Activated naive CD4-positive, alpha-beta T cell treated with anti-CD3 and anti-CD28 coated beads, Interleukin-2, amount 50 U/mL, for 24 hours (primary cell): ENCODE measurements around the gene GGNBP2.

Experiments used
- H3K27ac Mint-ChIP-seq: one replicate; pipeline ENCODE4 v1.8.0; 2021; ENCODE audit warnings: mild to moderate bottlenecking, mixed read lengths
- H3K27me3 Mint-ChIP-seq: one replicate; pipeline ENCODE4 v1.8.0; 2021; ENCODE audit warnings: mixed read lengths
- H3K36me3 Mint-ChIP-seq: one replicate; pipeline ENCODE4 v1.8.0; 2021; ENCODE audit warnings: mixed read lengths
- H3K4me1 Mint-ChIP-seq: one replicate; pipeline ENCODE4 v1.8.0; 2021; ENCODE audit warnings: mixed read lengths
- H3K4me3 Mint-ChIP-seq: one replicate; pipeline ENCODE4 v1.8.0; 2021; ENCODE audit warnings: mild to moderate bottlenecking, mixed read lengths
- H3K9me3 Mint-ChIP-seq: one replicate; pipeline ENCODE4 v1.8.0; 2021; ENCODE audit warnings: mixed read lengths

GGNBP2 gene, protein sequence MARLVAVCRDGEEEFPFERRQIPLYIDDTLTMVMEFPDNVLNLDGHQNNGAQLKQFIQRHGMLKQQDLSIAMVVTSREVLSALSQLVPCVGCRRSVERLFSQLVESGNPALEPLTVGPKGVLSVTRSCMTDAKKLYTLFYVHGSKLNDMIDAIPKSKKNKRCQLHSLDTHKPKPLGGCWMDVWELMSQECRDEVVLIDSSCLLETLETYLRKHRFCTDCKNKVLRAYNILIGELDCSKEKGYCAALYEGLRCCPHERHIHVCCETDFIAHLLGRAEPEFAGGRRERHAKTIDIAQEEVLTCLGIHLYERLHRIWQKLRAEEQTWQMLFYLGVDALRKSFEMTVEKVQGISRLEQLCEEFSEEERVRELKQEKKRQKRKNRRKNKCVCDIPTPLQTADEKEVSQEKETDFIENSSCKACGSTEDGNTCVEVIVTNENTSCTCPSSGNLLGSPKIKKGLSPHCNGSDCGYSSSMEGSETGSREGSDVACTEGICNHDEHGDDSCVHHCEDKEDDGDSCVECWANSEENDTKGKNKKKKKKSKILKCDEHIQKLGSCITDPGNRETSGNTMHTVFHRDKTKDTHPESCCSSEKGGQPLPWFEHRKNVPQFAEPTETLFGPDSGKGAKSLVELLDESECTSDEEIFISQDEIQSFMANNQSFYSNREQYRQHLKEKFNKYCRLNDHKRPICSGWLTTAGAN

DNA sequence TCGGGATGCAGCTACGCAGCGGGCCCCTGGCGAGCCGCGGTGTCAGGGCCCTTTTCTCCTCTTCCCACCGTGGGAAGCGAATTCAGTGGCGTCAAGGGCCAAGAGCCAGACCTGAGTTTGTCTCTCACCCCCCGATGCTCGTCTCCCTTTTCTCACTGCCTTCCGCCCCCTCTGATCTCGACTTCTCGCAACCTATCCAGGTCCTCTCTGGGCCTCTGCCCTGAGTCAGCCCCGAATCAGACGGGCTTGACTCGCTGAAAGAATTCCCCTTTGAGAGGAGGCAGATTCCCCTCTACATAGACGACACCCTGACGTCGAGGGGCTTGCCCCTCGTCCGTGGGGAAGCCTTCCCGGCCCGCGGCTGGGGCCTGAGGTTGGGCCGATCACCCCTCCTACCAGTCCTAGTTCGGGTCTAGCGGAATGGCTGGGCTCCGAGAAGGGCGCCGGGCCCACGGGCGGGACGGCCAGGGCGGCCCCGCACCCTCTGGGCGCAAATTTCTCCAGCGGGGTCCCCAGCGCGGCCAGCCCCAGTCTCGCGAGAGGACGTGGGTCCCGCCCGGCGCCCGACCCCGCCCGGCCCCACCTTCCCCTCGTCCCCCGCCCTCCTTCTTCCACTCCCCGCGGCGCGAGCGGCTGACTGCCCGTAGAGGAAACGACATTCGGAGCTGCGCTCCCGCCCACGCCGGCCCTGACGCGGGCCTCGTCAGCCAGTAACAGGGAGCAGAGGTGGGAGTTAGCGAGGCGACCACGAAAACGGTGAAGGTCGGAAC is at the start of gene GGNBP2:
GGNBP2 (plus strand) TSS at position 613 of the 770 bp plus-strand sequence. CDS start 806 bp downstream, outside the sequence.
- Mint-ChIP-seq H3K9me3 (no peaks in the 10 kb centered on the region), H3K27me3 (no peaks in the 10 kb centered on the region), H3K27ac (peak within 1 kb of the TSS; percentile 98), H3K36me3 (peaks cover 3% of the 10 kb centered on the region), H3K4me1 (peaks cover 26% of the 10 kb centered on the region), H3K4me3 (peak within 1 kb of the TSS; percentile 93)

DNA sequence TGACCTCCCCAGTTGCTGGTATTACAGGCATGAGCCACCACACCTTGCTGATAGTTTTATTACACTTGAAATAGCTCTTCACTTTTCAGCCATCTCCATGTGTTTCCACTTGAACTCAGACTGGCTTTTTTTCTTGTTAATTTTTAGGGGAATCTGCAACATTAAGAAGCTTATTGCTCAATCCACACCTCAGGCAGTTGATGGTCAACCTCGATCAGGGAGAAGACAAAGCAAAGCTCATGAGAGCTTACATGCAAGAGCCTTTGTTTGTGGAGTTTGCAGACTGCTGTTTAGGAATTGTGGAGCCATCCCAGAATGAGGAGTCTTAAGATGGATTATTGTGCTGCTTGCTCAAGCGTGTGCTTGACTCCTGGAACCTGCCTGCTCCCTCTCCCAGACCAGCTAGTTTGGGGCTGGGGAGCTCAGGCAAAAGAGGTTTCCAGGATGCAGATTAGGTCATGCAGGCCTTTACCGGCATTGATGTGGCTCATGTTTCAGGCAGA is 49.6 kb upstream of the GGNBP2 start:
- Mint-ChIP-seq H3K4me1 (peaks cover 29% of the 10 kb centered on the region), H3K27ac (no peak overlapping the region), H3K27me3 (no peaks in the 10 kb centered on the region), H3K36me3 (peaks cover 11% of the 10 kb centered on the region), H3K9me3 (no peaks in the 10 kb centered on the region), H3K4me3 (no peak overlapping the region)

DNA sequence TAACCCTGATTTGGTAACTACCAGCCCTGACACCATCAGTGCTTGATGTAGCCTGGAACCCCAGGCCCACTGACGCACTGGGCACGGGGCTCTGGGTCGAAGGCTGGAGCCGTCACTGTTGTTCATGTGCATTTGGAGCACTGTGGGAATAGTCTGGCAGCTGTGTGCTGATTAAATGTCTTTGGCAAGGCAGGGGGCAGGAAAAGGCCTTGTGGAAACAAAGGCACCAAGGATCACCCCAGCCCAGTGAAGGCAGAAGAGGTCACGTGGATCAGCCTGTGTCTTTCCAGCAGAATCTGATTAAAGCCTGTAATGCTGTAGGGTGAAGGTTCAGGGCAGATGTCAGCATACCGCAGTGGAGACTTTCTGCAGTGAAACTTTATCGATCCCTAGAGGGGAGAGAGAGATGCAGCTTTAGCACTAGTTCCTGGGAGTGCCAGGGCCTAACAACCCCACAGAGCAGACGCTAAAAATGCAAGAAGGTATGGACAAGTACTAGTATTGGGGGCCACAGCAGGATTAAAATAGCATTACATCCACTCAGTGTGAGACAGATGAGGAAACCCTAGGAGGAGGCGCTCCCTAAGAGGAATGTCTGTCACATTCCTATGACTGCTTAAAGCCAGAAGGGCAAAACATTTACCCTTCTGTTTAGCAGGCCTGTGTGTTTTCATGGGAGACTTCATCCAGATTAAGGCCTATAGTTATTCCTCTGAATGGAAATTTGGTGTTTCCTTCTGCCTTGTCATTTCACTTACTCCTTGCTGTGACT is 48.5 kb upstream of the GGNBP2 start:
- peaks cover 22% of the 10 kb centered on the region for H3K4me1 Mint-ChIP-seq
- H3K4me3 Mint-ChIP-seq: no peak overlapping the region
- H3K27ac Mint-ChIP-seq: no peak overlapping the region
- peaks cover 8% of the 10 kb centered on the region for H3K36me3 Mint-ChIP-seq
- no peaks in the 10 kb centered on the region for H3K27me3 Mint-ChIP-seq
- no peaks in the 10 kb centered on the region for H3K9me3 Mint-ChIP-seq

DNA sequence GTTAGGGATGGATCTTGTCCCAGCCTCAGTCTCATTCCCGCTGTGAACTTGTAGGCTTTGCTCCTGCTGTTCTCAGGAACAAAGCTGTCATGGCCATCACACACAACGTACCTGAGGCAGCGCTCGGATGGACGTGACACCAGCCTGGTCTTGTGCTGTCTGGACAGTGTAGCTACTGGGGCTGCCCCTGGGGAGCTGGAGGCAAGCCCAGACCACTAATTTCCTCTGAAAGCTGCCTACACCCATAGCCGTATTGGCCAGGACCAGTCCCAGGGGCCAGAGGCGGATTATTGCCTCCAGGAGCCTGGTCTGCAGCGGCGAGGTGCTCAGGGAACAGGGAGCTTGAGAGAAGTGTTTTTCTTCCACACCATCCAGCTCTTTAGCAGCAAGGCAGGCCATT is 46.6 kb upstream of the GGNBP2 start:
- peaks cover 9% of the 10 kb centered on the region for H3K4me1 Mint-ChIP-seq
- H3K36me3 Mint-ChIP-seq: peaks cover 11% of the 10 kb centered on the region
- no peak overlapping the region for H3K4me3 Mint-ChIP-seq
- H3K27ac Mint-ChIP-seq: no peak overlapping the region
- H3K27me3 Mint-ChIP-seq: no peaks in the 10 kb centered on the region
- H3K9me3 Mint-ChIP-seq: no peaks in the 10 kb centered on the region

DNA sequence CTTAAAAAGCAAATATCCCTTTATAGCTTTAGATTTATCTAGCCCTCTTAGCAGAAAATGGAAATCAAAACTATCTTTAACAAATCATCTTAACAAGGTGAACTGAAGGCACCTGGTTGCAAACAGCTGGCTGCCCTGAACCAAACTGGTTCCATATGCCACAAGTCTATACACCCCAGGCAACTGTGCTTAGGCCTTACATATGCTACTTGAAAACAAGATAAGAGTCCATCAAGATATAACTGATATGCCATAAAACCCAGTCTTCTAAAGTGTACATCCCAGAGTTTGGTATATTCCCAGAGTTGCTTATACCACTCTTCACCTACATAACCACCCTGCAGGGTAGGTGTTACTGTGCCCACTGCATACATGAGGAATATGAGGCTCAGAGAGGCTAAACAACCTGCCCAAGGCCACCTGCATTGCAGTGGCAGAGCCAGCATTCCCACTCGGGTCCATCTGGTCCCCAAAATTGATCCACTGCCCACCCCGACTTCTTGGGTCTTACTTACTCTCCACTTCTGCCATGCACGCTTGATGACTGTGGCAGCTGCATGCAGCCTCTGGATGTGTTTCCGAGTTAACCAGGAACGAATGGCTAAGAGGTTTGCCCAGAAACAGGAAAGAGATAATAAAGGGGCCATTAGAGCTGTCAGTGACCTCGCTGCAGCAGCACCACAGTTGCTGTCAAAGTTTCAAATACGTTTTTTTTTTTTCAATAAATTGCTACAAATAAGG is 46.0 kb upstream of the GGNBP2 start:
- H3K4me3 Mint-ChIP-seq: no peak overlapping the region
- H3K4me1 Mint-ChIP-seq: peaks cover 9% of the 10 kb centered on the region
- no peaks in the 10 kb centered on the region for H3K9me3 Mint-ChIP-seq
- H3K36me3 Mint-ChIP-seq: peaks cover 14% of the 10 kb centered on the region
- no peak overlapping the region for H3K27ac Mint-ChIP-seq
- H3K27me3 Mint-ChIP-seq: no peaks in the 10 kb centered on the region

DNA sequence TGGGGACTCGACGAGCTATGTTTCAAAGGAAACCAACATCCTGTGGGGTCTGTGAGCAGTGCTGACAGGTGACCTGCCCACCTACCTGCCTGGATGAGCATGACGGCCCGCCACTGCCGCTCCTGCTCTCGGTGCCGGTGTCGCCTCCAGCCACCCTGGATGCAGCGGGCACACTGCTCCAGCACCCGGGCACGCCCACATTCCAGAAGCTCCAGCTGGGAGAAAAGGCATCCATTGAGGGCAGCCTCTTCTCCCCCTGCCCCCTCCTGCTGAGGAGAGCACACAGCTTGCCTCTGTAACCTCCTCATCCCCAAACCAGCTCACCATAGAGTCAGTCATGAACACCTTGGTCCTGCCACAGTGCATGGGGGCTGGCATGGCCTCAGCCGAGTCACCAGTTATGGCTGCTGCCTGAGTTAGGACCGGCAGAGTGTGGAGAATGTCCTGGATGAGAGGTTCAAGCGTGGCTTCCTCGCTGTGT is 43.9 kb upstream of the GGNBP2 start:
- H3K4me3 Mint-ChIP-seq: no peak overlapping the region
- H3K4me1 Mint-ChIP-seq: peaks cover 5% of the 10 kb centered on the region
- H3K27me3 Mint-ChIP-seq: no peaks in the 10 kb centered on the region
- H3K9me3 Mint-ChIP-seq: no peaks in the 10 kb centered on the region
- H3K36me3 Mint-ChIP-seq: peaks cover 12% of the 10 kb centered on the region
- H3K27ac Mint-ChIP-seq: no peak overlapping the region

DNA sequence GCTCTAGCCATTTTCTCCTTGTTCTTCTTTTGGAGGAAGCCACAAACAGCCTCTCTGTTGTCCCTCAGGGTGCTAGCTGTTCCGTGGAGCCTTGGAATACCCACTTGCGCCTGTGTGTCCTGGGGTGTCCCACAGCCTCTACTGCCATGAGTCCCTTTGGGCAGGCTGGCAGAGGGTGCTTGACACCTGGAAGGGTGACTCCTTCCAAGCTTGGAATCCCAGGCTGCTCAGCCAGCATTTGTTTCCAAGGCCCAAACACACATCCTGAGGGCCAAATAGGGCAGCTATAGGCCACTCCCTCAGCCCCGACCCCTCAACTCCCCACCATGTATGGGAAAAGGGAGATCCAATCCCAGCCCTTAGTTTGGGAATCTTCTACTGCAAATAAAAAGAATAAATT is 43.4 kb upstream of the GGNBP2 start:
- H3K9me3 Mint-ChIP-seq: no peaks in the 10 kb centered on the region
- peaks cover 5% of the 10 kb centered on the region for H3K4me1 Mint-ChIP-seq
- H3K36me3 Mint-ChIP-seq: peaks cover 13% of the 10 kb centered on the region
- H3K4me3 Mint-ChIP-seq: no peak overlapping the region
- no peak overlapping the region for H3K27ac Mint-ChIP-seq
- H3K27me3 Mint-ChIP-seq: no peaks in the 10 kb centered on the region

DNA sequence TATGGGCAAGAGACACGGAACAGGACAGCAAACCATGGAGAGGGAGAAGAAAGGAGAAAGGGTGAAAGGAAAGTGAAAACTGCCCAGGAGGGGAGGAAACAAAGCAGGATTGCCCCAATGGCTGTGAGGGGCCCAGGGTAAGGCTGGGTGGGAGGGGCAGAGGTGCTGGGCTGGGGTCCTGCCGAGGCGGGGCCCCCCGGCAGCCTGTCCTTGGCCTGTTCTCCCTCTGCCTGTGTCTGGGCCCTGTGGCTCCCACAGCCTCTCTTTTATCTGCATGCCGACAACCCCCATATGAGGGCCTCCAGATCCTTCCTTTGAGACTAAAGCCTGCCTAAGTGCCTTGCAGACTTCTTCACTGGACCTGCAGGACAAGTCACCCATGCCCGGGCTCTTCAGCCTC is 42.8 kb upstream of the GGNBP2 start:
- no peaks in the 10 kb centered on the region for H3K9me3 Mint-ChIP-seq
- no peak overlapping the region for H3K4me3 Mint-ChIP-seq
- no peak overlapping the region for H3K27ac Mint-ChIP-seq
- H3K36me3 Mint-ChIP-seq: peaks cover 14% of the 10 kb centered on the region
- H3K4me1 Mint-ChIP-seq: peaks cover 5% of the 10 kb centered on the region
- no peaks in the 10 kb centered on the region for H3K27me3 Mint-ChIP-seq

DNA sequence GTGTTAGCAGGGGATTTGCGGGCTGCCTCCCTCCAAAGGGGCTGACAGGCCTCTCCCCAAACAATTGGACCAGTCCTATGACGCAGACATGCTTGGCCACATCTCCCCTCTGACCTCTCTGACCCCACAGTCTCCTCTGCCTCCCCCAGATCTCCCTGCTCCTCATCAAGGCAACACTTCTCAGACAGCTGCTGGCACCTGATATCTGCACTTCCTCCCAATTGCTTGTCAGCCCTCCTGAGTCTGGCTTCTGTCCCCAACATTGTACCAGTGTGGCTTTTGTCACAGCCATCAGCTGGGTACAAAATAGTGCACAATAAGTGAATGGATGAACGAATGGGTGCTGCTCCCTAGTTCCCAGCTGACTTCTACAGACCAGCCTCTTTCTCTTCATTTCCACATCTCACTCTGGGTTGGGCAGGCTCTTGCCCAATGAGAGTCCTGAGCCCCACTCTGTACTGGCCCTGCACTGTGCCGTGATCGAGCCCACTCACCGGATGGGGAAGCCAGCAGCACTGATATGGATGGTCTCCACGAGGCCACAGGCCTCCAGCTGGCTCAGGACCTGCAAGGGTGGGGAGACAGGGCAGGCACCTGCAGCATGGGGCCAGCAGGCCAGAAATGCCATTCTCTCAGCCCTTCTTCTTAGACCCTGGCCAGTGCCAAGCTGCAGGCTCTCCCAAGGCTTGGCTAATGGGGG is 41.1 kb upstream of the GGNBP2 start:
- no peak overlapping the region for H3K4me3 Mint-ChIP-seq

DNA sequence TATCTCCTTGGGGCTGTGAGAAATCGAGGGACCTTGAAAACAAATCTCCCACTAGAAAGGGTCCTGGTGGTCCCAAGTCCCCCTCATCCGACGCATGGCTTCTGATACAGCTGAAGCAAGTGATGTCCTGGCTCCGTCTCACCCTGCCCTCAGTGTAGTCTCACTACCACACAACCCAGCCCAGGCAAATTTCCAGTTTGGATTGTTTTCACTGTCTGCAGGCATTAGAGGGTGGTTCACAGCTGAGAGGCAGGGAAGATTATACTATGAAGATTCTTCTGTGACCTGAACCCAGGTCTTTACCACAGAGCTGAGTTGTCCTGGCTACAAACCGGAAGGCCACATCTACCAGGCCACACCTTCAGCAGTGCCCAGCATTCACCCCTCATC is 40.6 kb upstream of the GGNBP2 start:
- Mint-ChIP-seq H3K9me3 (no peaks in the 10 kb centered on the region), H3K27me3 (no peaks in the 10 kb centered on the region), H3K4me3 (no peak overlapping the region), H3K4me1 (peaks cover 5% of the 10 kb centered on the region), H3K36me3 (peaks cover 12% of the 10 kb centered on the region), H3K27ac (no peak overlapping the region)

More for the DNA sequence above, 41.1 kb upstream of the GGNBP2 start:
- H3K27ac Mint-ChIP-seq: peak overlapping the region; percentile 42
- H3K4me1 Mint-ChIP-seq: peaks cover 5% of the 10 kb centered on the region
- H3K9me3 Mint-ChIP-seq: no peaks in the 10 kb centered on the region
- peaks cover 12% of the 10 kb centered on the region for H3K36me3 Mint-ChIP-seq
- H3K27me3 Mint-ChIP-seq: no peaks in the 10 kb centered on the region

DNA sequence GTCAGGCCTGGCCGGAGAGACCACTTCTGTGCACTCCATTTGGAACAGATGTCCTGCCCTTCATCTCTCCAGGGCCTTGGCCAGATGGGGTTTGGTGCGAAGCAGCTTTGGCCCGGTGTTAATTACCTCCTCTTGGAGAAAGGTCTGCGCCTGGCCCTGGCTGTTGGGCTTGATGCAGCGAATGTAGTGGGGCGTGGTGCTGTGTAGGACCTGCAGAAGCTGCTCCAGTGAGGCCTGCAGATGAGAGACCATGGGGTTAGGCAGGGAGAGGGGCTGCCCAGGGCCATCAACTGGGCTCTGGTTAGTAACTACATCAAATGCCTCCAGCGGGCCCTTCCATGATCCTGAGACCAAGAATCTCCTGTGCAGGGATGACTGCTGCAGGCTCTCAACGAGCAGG is 39.5 kb upstream of the GGNBP2 start:
- Mint-ChIP-seq H3K36me3 (peaks cover 15% of the 10 kb centered on the region), H3K9me3 (no peaks in the 10 kb centered on the region), H3K27ac (no peak overlapping the region), H3K4me3 (no peak overlapping the region), H3K27me3 (no peaks in the 10 kb centered on the region), H3K4me1 (peaks cover 5% of the 10 kb centered on the region)

DNA sequence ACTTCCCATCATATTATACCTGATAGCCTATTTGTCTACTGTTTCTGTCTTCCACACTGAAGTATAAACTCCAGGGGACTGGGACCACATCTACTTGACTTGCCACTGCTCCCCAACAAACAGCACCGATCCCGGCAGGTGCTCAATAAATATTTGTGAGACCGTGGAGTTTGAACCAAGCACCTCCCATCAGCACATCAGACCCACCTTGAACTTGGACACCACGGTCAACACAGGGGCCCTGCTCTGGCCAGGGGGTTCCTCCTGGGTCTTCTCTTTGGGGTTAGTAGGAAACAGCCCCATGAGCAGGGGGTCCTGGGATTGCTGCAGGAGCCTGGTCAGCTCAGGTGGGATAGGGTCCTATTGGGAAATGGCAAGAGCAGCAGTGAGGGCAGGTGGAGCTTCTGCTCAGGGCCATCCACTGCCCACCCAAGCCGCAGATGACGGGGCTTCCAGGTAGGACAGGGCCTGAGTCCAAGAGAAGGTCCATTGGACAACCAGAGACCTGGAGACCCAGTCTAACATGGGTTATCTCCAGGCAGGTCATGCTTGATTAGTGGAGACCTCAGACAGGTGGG is 38.4 kb upstream of the GGNBP2 start:
- Mint-ChIP-seq H3K9me3 (no peaks in the 10 kb centered on the region), H3K27me3 (no peaks in the 10 kb centered on the region), H3K36me3 (peaks cover 15% of the 10 kb centered on the region), H3K4me1 (peaks cover 5% of the 10 kb centered on the region), H3K27ac (no peak overlapping the region), H3K4me3 (no peak overlapping the region)

DNA sequence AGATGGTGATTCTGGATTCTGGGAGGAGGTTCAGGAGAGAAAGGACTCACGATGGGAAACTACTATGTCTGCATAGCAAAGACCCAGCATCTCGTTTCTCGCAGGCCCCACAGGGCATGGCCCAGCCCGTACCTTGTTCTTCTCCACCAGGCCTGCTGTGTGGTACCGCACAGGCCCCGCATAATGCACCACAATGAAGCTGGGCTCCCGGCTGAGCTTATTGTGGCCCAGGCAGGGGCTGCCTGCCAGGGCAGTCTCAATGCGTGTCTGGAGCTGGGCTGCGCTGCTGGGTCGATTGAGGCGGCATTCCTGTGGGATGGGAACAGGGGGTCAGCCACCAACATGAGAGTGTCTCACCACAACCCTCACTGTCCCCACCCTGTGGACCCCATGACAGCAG is 37.9 kb upstream of the GGNBP2 start:
- peaks cover 5% of the 10 kb centered on the region for H3K4me1 Mint-ChIP-seq
- H3K27me3 Mint-ChIP-seq: no peaks in the 10 kb centered on the region
- no peak overlapping the region for H3K27ac Mint-ChIP-seq
- no peak overlapping the region for H3K4me3 Mint-ChIP-seq
- peaks cover 14% of the 10 kb centered on the region for H3K36me3 Mint-ChIP-seq
- H3K9me3 Mint-ChIP-seq: no peaks in the 10 kb centered on the region

DNA sequence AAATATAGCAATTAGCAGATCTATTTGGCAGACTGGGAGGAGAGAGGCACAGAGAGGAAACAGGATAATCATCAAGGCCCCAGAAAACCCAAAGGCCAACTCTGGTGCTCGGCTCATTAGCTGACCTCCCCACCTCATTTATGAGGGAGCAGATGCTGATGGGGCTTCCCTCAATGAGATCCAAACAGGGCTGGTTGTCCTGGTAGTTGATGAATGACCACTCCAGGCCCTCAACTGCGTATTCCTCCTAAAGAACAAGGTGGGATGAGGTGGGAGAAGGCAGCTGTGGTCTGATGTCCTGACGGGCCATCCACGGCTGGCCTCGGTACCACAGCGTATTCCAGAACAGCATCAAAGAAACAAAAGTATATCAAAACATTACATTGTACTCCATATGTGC is 37.5 kb upstream of the GGNBP2 start:
- no peaks in the 10 kb centered on the region for H3K27me3 Mint-ChIP-seq
- H3K4me3 Mint-ChIP-seq: no peak overlapping the region

More for the DNA sequence above, 37.5 kb upstream of the GGNBP2 start:
- Mint-ChIP-seq H3K4me1 (peaks cover 5% of the 10 kb centered on the region), H3K9me3 (no peaks in the 10 kb centered on the region), H3K27ac (no peak overlapping the region), H3K36me3 (peaks cover 14% of the 10 kb centered on the region)
